GM19452 (cell line): Measurements from ENCODE around the gene SLC11A2.
"Not testable (repeated sequence)": the region's sequence is repeated elsewhere in the genome, so short reads cannot be mapped to it uniquely, and the experiment has no call there.

Experiments
- ATAC-seq: cut with Tn5 transposase; IDR thresholded peaks from one replicate; pipeline ENCODE4 v1.9.1; 2021; ENCODE audit not compliant: unreplicated experiment

Gene SLC11A2

GRCh38 chr12:51027342-51027835, 1.2 kb upstream of the SLC11A2 start:
- ATAC-seq = no peak

GRCh38 chr12:51025338-51025835, 797 bp downstream of the SLC11A2 start:
- no peak for ATAC-seq

- ATAC-seq = no peak
Observed at GRCh38 chr12:51023625-51024382, 2.4 kb downstream of the SLC11A2 start.

- no peak for ATAC-seq
Observed at GRCh38 chr12:51021694-51022093, 4.5 kb downstream of the SLC11A2 start.

- no peak for ATAC-seq
Observed at GRCh38 chr12:51020448-51021182, 5.6 kb downstream of the SLC11A2 start.

GRCh38 chr12:51019927-51020326, 6.3 kb downstream of the SLC11A2 start:
- no peak for ATAC-seq

- no peak for ATAC-seq
Observed at GRCh38 chr12:51018956-51019355, 7.2 kb downstream of the SLC11A2 start.

GRCh38 chr12:51017452-51017851, 8.7 kb downstream of the SLC11A2 start:
- no peak for ATAC-seq

GRCh38 chr12:51014467-51014866, 11.7 kb downstream of the SLC11A2 start:
- ATAC-seq = not testable (repeated sequence)

GRCh38 chr12:51013441-51013840, 12.7 kb downstream of the SLC11A2 start:
- no peak for ATAC-seq

- no peak for ATAC-seq
Observed at GRCh38 chr12:51012570-51013236, 13.5 kb downstream of the SLC11A2 start.

GRCh38 chr12:51011955-51012354, 14.2 kb downstream of the SLC11A2 start:
- no peak for ATAC-seq

- no peak for ATAC-seq
Observed at GRCh38 chr12:51009056-51009440, 17.1 kb downstream of the SLC11A2 start.

GRCh38 chr12:51008329-51009055, 17.7 kb downstream of the SLC11A2 start:
- ATAC-seq = no peak

- ATAC-seq = no peak
Observed at GRCh38 chr12:51005671-51006070, 20.5 kb downstream of the SLC11A2 start.

- no peak for ATAC-seq
Observed at GRCh38 chr12:51005030-51005429, 21.2 kb downstream of the SLC11A2 start.

GRCh38 chr12:51004504-51004903, 21.7 kb downstream of the SLC11A2 start:
- ATAC-seq = no peak

- ATAC-seq = no peak
Observed at GRCh38 chr12:51001799-51002198, 24.4 kb downstream of the SLC11A2 start.

GRCh38 chr12:51000245-51000644, 25.9 kb downstream of the SLC11A2 start:
- no peak for ATAC-seq

- ATAC-seq = no peak
Observed at GRCh38 chr12:50999093-50999492, 27.1 kb downstream of the SLC11A2 start.

GRCh38 chr12:50992819-50993218, 33.4 kb downstream of the SLC11A2 start:
- ATAC-seq = no peak
